ENCODE measurements around the gene NCAPD3. TPM values are rescaled to one million over a fixed set of nuclear protein-coding genes. Genes with fewer than 3 reads are reported as not detected.

Gene NCAPD3
- total RNA-seq, 1 experiment from 2014 or later = 26.7 TPM

GRCh38 chr11:134146598-134146997 is 77.2 kb downstream of the NCAPD3 start:
- intact Hi-C loops (cut with micrococcal nuclease) = no loop called here
- no TSS peak for BruUV-seq (replicated peaks)
- peaks cover 13% of the 10 kb centered on the region for H3K27me3 Mint-ChIP-seq (ENCODE audit: insufficient read depth, unreplicated experiment)
- DNase-seq (ENCODE audit: unreplicated experiment) = no peak
- H3K9me3 Mint-ChIP-seq (ENCODE audit: unreplicated experiment) = no peaks in the 10 kb centered on the region
- peaks cover 6% of the 10 kb centered on the region for H3K4me1 Mint-ChIP-seq (ENCODE audit: insufficient read depth, unreplicated experiment)
- no peak overlapping the region for H3K4me3 Mint-ChIP-seq (ENCODE audit: unreplicated experiment)
- no peak for TF ChIP-seq CTCF (IDR thresholded peaks at IDR 0.05; ENCODE audit: unreplicated experiment)
- H3K27ac Mint-ChIP-seq (ENCODE audit: low read depth, unreplicated experiment) = no peak overlapping the region
- CTCF ChIA-PET = interaction anchor here (0.7 to 1.3 kb wide), 6 partner anchors 26 to 360 kb away, joined by 3 to 10 read pairs (median 3); no protein-coding TSS in a partner anchor
- peaks cover 11% of the 10 kb centered on the region for H3K36me3 Mint-ChIP-seq (ENCODE audit: insufficient read depth, unreplicated experiment)
- POLR2A ChIA-PET = no interaction called here

GRCh38 chr11:134145715-134146114 is 78.1 kb downstream of the NCAPD3 start:
- Mint-ChIP-seq H3K36me3 (ENCODE audit: insufficient read depth, unreplicated experiment) (peaks cover 3% of the 10 kb centered on the region), H3K9me3 (ENCODE audit: unreplicated experiment) (no peaks in the 10 kb centered on the region), H3K27ac (ENCODE audit: low read depth, unreplicated experiment) (no peak overlapping the region), H3K4me1 (ENCODE audit: insufficient read depth, unreplicated experiment) (peaks cover 6% of the 10 kb centered on the region), H3K4me3 (ENCODE audit: unreplicated experiment) (no peak overlapping the region), H3K27me3 (ENCODE audit: insufficient read depth, unreplicated experiment) (peaks cover 20% of the 10 kb centered on the region)
- no TSS peak for BruUV-seq (replicated peaks)
- TF ChIP-seq CTCF (IDR thresholded peaks at IDR 0.05; ENCODE audit: unreplicated experiment) = no peak
- POLR2A ChIA-PET = no interaction called here
- CTCF ChIA-PET = interaction anchor here (0.7 to 1.3 kb wide), 5 partner anchors 27 to 359 kb away, joined by 3 to 10 read pairs (median 3); no protein-coding TSS in a partner anchor
- intact Hi-C loops (cut with micrococcal nuclease) = no loop called here
- no peak for DNase-seq (ENCODE audit: unreplicated experiment)

- no peak overlapping the region for H3K4me3 Mint-ChIP-seq (ENCODE audit: unreplicated experiment)
- CTCF ChIA-PET = interaction anchor here (0.5 to 6.8 kb wide), 4 partner anchors 20 to 633 kb away, joined by 3 to 168 read pairs (median 4); no protein-coding TSS in a partner anchor
- peaks cover 20% of the 10 kb centered on the region for H3K27me3 Mint-ChIP-seq (ENCODE audit: insufficient read depth, unreplicated experiment)
- POLR2A ChIA-PET = no interaction called here
- H3K9me3 Mint-ChIP-seq (ENCODE audit: unreplicated experiment) = no peaks in the 10 kb centered on the region
- no peaks in the 10 kb centered on the region for H3K36me3 Mint-ChIP-seq (ENCODE audit: insufficient read depth, unreplicated experiment)
- no peak for TF ChIP-seq CTCF (IDR thresholded peaks at IDR 0.05; ENCODE audit: unreplicated experiment)
- DNase-seq (ENCODE audit: unreplicated experiment) = no peak
- intact Hi-C loops (cut with micrococcal nuclease) = no loop called here
- peaks cover 6% of the 10 kb centered on the region for H3K4me1 Mint-ChIP-seq (ENCODE audit: insufficient read depth, unreplicated experiment)
- H3K27ac Mint-ChIP-seq (ENCODE audit: low read depth, unreplicated experiment) = no peak overlapping the region
- no TSS peak for BruUV-seq (replicated peaks)
Observed at GRCh38 chr11:134144744-134145143, 79.0 kb downstream of the NCAPD3 start.

- no peaks in the 10 kb centered on the region for H3K36me3 Mint-ChIP-seq (ENCODE audit: insufficient read depth, unreplicated experiment)
Observed at GRCh38 chr11:134143801-134144200, 80.0 kb downstream of the NCAPD3 start.

More at GRCh38 chr11:134143801-134144200, 80.0 kb downstream of the NCAPD3 start:
- no TSS peak for BruUV-seq (replicated peaks)
- Mint-ChIP-seq H3K27me3 (ENCODE audit: insufficient read depth, unreplicated experiment) (peaks cover 20% of the 10 kb centered on the region), H3K4me3 (ENCODE audit: unreplicated experiment) (no peak overlapping the region), H3K9me3 (ENCODE audit: unreplicated experiment) (no peaks in the 10 kb centered on the region), H3K27ac (ENCODE audit: low read depth, unreplicated experiment) (no peak overlapping the region), H3K4me1 (ENCODE audit: insufficient read depth, unreplicated experiment) (peaks cover 6% of the 10 kb centered on the region)
- DNase-seq (ENCODE audit: unreplicated experiment) = no peak
- CTCF ChIA-PET = interaction anchor here (0.5 to 6.8 kb wide), 2 partner anchors 57 to 93 kb away, joined by 4 to 168 read pairs; no protein-coding TSS in a partner anchor
- intact Hi-C loops (cut with micrococcal nuclease) = no loop called here
- no peak for TF ChIP-seq CTCF (IDR thresholded peaks at IDR 0.05; ENCODE audit: unreplicated experiment)
- POLR2A ChIA-PET = no interaction called here
